MCF 10A (cell line): ENCODE data around the gene CHN1. TPM values are rescaled to one million over a fixed set of nuclear protein-coding genes. Genes with fewer than 3 reads are reported as not detected.

ENCODE experiments used
- BruUV-seq: library from RNA; stranded (reverse); fragments of 400-500 nt; replicated peaks from 2 replicates; lab custom pipeline; 2021; lab: Mats Ljungman, UMichigan
- CTCF ChIA-PET: fragments of 300-600 bp; sonication (Branson Sonifier 250); formaldehyde crosslinking; extraction: SDS; loops from one replicate; lab custom pipeline; 2021; ENCODE audit warnings: antibody characterized with exemption, inconsistent platforms; lab: Yijun Ruan, JAX
- POLR2A ChIA-PET: fragments of 300-600, 350-650 bp; sonication (Branson Sonifier 250); formaldehyde crosslinking; extraction: SDS; loops from one replicate; lab custom pipeline; 2020; ENCODE audit warnings: antibody characterized with exemption, inconsistent platforms; lab: Yijun Ruan, JAX
- DNase-seq: peaks from one replicate; pipeline ENCODE4 v3.0.0-alpha.2; 2018; ENCODE audit not compliant: unreplicated experiment
- H3K27ac Mint-ChIP-seq: one replicate; pipeline ENCODE4 v1.8.0; 2022; ENCODE audit warnings: mild to moderate bottlenecking, low read depth, mixed read lengths; ENCODE audit not compliant: unreplicated experiment
- H3K27me3 Mint-ChIP-seq: one replicate; pipeline ENCODE4 v1.8.0; 2022; ENCODE audit warnings: mixed read lengths; ENCODE audit not compliant: insufficient read depth, unreplicated experiment
- H3K36me3 Mint-ChIP-seq: one replicate; pipeline ENCODE4 v1.8.0; 2022; ENCODE audit warnings: mild to moderate bottlenecking, moderate library complexity, mixed read lengths; ENCODE audit not compliant: insufficient read depth, unreplicated experiment
- H3K4me1 Mint-ChIP-seq: one replicate; pipeline ENCODE4 v1.8.0; 2022; ENCODE audit warnings: mixed read lengths; ENCODE audit not compliant: insufficient read depth, unreplicated experiment
- H3K4me3 Mint-ChIP-seq: one replicate; pipeline ENCODE4 v1.8.0; 2022; ENCODE audit warnings: mild to moderate bottlenecking, moderate library complexity, mixed read lengths; ENCODE audit not compliant: unreplicated experiment
- H3K9me3 Mint-ChIP-seq: one replicate; pipeline ENCODE4 v1.8.0; 2022; ENCODE audit warnings: mixed read lengths; ENCODE audit not compliant: unreplicated experiment
- CTCF ChIP-seq: fragments of 200-600 bp; IDR thresholded peaks from one replicate; pipeline ENCODE4 v1.8.0; 2022; ENCODE audit warnings: antibody characterized with exemption, mild to moderate bottlenecking; ENCODE audit not compliant: unreplicated experiment
- intact Hi-C: fragments of 100-400 bp; cut with micrococcal nuclease; formaldehyde crosslinking; loops from 2 replicates; pipeline ENCODE4 v1.14.1; 2022
- total RNA-seq: library from RNA; stranded (reverse); gene quantifications from 2 replicates; pipeline ENCODE4 v1.2.3, GENCODE V29; 2022

CHN1 gene
- total RNA-seq, 1 experiment from 2014 or later = 6.0 TPM

GRCh38 chr2:174945601-174946260 is 59.5 kb downstream of the CHN1 start:
- intact Hi-C loops = no loop called here
- POLR2A ChIA-PET = interaction anchor here (0.6 kb wide), 1 partner anchor 20 kb away, joined by 3 read pairs; no protein-coding TSS in a partner anchor
- CTCF ChIA-PET = no interaction called here
- H3K9me3 Mint-ChIP-seq = no peaks in the 10 kb centered on the region
- H3K36me3 Mint-ChIP-seq = no peaks in the 10 kb centered on the region
- H3K27ac Mint-ChIP-seq = no peak overlapping the region
- H3K4me1 Mint-ChIP-seq = no peaks in the 10 kb centered on the region
- no peak for DNase-seq
- BruUV-seq = no TSS peak
- H3K27me3 Mint-ChIP-seq = no peaks in the 10 kb centered on the region
- TF ChIP-seq CTCF = no peak
- no peak overlapping the region for H3K4me3 Mint-ChIP-seq

GRCh38 chr2:174939046-174939445 is 66.1 kb downstream of the CHN1 start:
- POLR2A ChIA-PET = interaction anchor here (0.6 to 0.7 kb wide), 2 partner anchors 243 to 485 kb away, joined by 3 read pairs; no protein-coding TSS in a partner anchor
- DNase-seq = peak; percentile 42
- no peak overlapping the region for H3K27ac Mint-ChIP-seq
- BruUV-seq = no TSS peak
- no peaks in the 10 kb centered on the region for H3K36me3 Mint-ChIP-seq
- no peaks in the 10 kb centered on the region for H3K4me1 Mint-ChIP-seq
- no peaks in the 10 kb centered on the region for H3K27me3 Mint-ChIP-seq
- no peak overlapping the region for H3K4me3 Mint-ChIP-seq
- no peaks in the 10 kb centered on the region for H3K9me3 Mint-ChIP-seq
- no peak for TF ChIP-seq CTCF
- intact Hi-C loops = no loop called here
- CTCF ChIA-PET = interaction anchor here (0.6 to 0.8 kb wide), 2 partner anchors 100 to 253 kb away, joined by 3 to 4 read pairs; no protein-coding TSS in a partner anchor

- no peak for DNase-seq
- ChIA-PET CTCF (no interaction called here), POLR2A (interaction anchor here (0.6 kb wide), 1 partner anchor 489 kb away, joined by 3 read pairs; no protein-coding TSS in a partner anchor)
- no peak overlapping the region for H3K27ac Mint-ChIP-seq
- H3K27me3 Mint-ChIP-seq = no peaks in the 10 kb centered on the region
- H3K9me3 Mint-ChIP-seq = no peaks in the 10 kb centered on the region
- BruUV-seq = no TSS peak
- H3K4me3 Mint-ChIP-seq = no peak overlapping the region
- no peaks in the 10 kb centered on the region for H3K36me3 Mint-ChIP-seq
- no peaks in the 10 kb centered on the region for H3K4me1 Mint-ChIP-seq
- no peak for TF ChIP-seq CTCF
- intact Hi-C loops = no loop called here
Measured at GRCh38 chr2:174931724-174932123, 73.5 kb downstream of the CHN1 start.

- no peak for DNase-seq
- Mint-ChIP-seq H3K4me1 (no peaks in the 10 kb centered on the region), H3K27ac (no peak overlapping the region), H3K9me3 (no peaks in the 10 kb centered on the region), H3K36me3 (no peaks in the 10 kb centered on the region), H3K27me3 (no peaks in the 10 kb centered on the region), H3K4me3 (no peak overlapping the region)
- ChIA-PET CTCF (interaction anchor here (0.6 to 0.9 kb wide), 2 partner anchors 15 to 460 kb away, joined by 3 read pairs; no protein-coding TSS in a partner anchor), POLR2A (no interaction called here)
- intact Hi-C loops = loop anchor here (10.0 kb wide), 1 partner anchor 65 kb away; no protein-coding TSS in a partner anchor
- BruUV-seq = no TSS peak
- no peak for TF ChIP-seq CTCF
Measured at GRCh38 chr2:174929786-174930185, 75.4 kb downstream of the CHN1 start.
